ENCODE data around the gene UQCC3. TPM values are rescaled to one million over a fixed set of nuclear protein-coding genes. Genes with fewer than 3 reads are reported as not detected.

UQCC3 gene
- total RNA-seq, 4 donors from 2014 or later: 4.2 to 10.9 (median 8.7) TPM

- TF ChIP-seq, protein P1, sequence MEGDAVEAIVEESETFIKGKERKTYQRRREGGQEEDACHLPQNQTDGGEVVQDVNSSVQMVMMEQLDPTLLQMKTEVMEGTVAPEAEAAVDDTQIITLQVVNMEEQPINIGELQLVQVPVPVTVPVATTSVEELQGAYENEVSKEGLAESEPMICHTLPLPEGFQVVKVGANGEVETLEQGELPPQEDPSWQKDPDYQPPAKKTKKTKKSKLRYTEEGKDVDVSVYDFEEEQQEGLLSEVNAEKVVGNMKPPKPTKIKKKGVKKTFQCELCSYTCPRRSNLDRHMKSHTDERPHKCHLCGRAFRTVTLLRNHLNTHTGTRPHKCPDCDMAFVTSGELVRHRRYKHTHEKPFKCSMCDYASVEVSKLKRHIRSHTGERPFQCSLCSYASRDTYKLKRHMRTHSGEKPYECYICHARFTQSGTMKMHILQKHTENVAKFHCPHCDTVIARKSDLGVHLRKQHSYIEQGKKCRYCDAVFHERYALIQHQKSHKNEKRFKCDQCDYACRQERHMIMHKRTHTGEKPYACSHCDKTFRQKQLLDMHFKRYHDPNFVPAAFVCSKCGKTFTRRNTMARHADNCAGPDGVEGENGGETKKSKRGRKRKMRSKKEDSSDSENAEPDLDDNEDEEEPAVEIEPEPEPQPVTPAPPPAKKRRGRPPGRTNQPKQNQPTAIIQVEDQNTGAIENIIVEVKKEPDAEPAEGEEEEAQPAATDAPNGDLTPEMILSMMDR (IDR thresholded peaks at IDR 0.05; ENCODE audit: low read depth): no peak
These were observed 41.9 kb downstream of the UQCC3 start for GRCh38 chr11:62713343-62713742.

- TF ChIP-seq, protein P1 (IDR thresholded peaks at IDR 0.05; ENCODE audit: low read depth): no peak
These were observed 44.0 kb downstream of the UQCC3 start for GRCh38 chr11:62715150-62716130.

DNA sequence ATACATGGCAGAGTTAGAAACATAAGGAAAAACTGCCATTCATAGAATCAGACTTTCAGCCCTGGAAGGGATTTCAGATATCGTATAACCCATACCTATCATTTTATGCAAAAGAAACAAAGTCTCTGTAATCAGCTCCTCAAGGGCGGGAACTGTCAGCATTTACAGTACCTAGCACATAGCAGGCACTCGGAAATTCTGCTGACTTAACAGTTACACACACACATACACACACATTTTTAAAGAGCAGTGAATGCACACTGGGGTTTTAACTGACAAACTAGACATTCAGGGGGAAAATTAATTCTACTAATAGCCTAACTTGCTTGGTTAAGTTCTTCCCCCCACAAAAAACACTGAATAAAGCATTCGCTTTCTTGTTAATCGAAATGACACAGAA lies 44.7 kb downstream of the UQCC3 start:
- TF ChIP-seq, protein P1 (IDR thresholded peaks at IDR 0.05; ENCODE audit: low read depth): no peak

- TF ChIP-seq, protein P1 (IDR thresholded peaks at IDR 0.05; ENCODE audit: low read depth): no peak
These were observed 45.3 kb downstream of the UQCC3 start for GRCh38 chr11:62716816-62717215.

GRCh38 chr11:62719302-62719978 lies 48.0 kb downstream of the UQCC3 start:
- TF ChIP-seq, protein P1 (IDR thresholded peaks at IDR 0.05; ENCODE audit: low read depth): no peak

DNA sequence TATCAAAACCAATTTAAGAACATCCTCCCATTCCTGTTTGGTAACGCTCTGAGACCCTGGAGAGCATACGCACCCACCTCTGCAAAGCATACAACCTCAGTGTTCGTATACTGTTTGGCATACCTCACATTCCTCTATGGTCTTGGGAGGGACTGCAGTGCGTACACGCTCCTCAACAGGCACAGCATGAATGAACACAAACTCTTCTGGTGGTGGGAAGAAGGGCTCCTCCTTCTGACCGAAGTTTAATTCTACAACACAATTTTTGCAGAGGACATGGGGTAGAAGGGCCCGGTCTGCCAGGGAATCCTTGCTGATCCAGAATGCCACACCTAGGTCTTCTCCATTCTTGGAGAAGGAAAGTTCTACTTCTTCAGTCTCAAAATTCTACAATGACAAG lies 50.5 kb downstream of the UQCC3 start:
- TF ChIP-seq, protein P1 (IDR thresholded peaks at IDR 0.05; ENCODE audit: low read depth): no peak

Small RNA genes lying within 50 kb of the gene (small RNA-seq; reads per million reads assigned to genes)
- gene SNORA57: not detected

Other genes with a start within 250 kb of the UQCC3 start
- gene AHNAK, start 124.9 kb upstream of the UQCC3 start, total RNA-seq: 1,000 to 10,000 TPM; 1,199 to 1,973 (median 1,368) TPM
- gene EEF1G, start 97.8 kb upstream of the UQCC3 start, total RNA-seq: 1,000 to 10,000 TPM in 3 of 4 donors, 100 to 1,000 TPM in 1; 650 to 1,310 (median 1,178) TPM
- gene TUT1, start 80.2 kb upstream of the UQCC3 start, total RNA-seq: 10 to 100 TPM in 1 of 4 donors, 1 to 10 TPM in 3; 3.4 to 13.4 (median 7.9) TPM
- gene MTA2, start 69.8 kb upstream of the UQCC3 start, total RNA-seq: 10 to 100 TPM; 50.9 to 87.4 (median 61.6) TPM
- gene EML3, start 58.9 kb upstream of the UQCC3 start, total RNA-seq: 100 to 1,000 TPM in 1 of 4 donors, 10 to 100 TPM in 3; 22.2 to 130 (median 39.7) TPM
- gene ROM1, start 58.4 kb upstream of the UQCC3 start, total RNA-seq: 10 to 100 TPM in 1 of 4 donors, 1 to 10 TPM in 3; 1.1 to 11.2 (median 5.5) TPM
- gene B3GAT3, start 49.7 kb upstream of the UQCC3 start, total RNA-seq: 10 to 100 TPM; 13.5 to 29.5 (median 24.2) TPM
- gene GANAB, start 25.1 kb upstream of the UQCC3 start, total RNA-seq: 100 to 1,000 TPM in 2 of 4 donors, 10 to 100 TPM in 2; 79.4 to 118 (median 104) TPM
- 10 to 100 TPM in 3 of 4 donors, 1 to 10 TPM in 1; 7.7 to 14.3 (median 11.3) TPM for gene INTS5, start 18.4 kb upstream of the UQCC3 start, total RNA-seq
- 10 to 100 TPM; 13.7 to 47.1 (median 35.9) TPM for gene C11orf98, start 6.5 kb upstream of the UQCC3 start, total RNA-seq
- gene CSKMT, start 6.4 kb upstream of the UQCC3 start, total RNA-seq: 1 to 10 TPM; 2.4 to 9.6 (median 7.7) TPM
- 10 to 100 TPM in 1 of 4 donors, 1 to 10 TPM in 3; 3.8 to 10.6 (median 5.5) TPM for gene LBHD1, start 594 bp downstream of the UQCC3 start, total RNA-seq
- 100 to 1,000 TPM; 113 to 235 (median 142) TPM for gene UBXN1, start 7.4 kb downstream of the UQCC3 start, total RNA-seq
- gene LRRN4CL, start 17.9 kb downstream of the UQCC3 start, total RNA-seq: 10 to 100 TPM; 17.3 to 42.2 (median 32.3) TPM
- 100 to 1,000 TPM in 1 of 4 donors, 10 to 100 TPM in 3; 44.5 to 106 (median 48.4) TPM for gene BSCL2, start 35.8 kb downstream of the UQCC3 start, total RNA-seq
- gene GNG3, start 36.0 kb downstream of the UQCC3 start, total RNA-seq: under 1 TPM in 1 of 4 donors, not detected in 3; 0.88 TPM
- 10 to 100 TPM; 21.2 to 35.2 (median 29.3) TPM for gene HNRNPUL2, start 55.8 kb downstream of the UQCC3 start, total RNA-seq
- 10 to 100 TPM; 17.5 to 57.4 (median 20.3) TPM for gene TTC9C, start 56.8 kb downstream of the UQCC3 start, total RNA-seq
- gene ZBTB3, start 82.5 kb downstream of the UQCC3 start, total RNA-seq: 1 to 10 TPM; 3.9 to 7.7 (median 6.9) TPM
- 10 to 100 TPM; 46.9 to 75.8 (median 65.3) TPM for gene POLR2G, start 89.9 kb downstream of the UQCC3 start, total RNA-seq
- 10 to 100 TPM; 12.1 to 25.8 (median 15.6) TPM for gene TAF6L, start 99.7 kb downstream of the UQCC3 start, total RNA-seq
- 10 to 100 TPM; 37.7 to 74.0 (median 49.6) TPM for gene TMEM179B, start 115.7 kb downstream of the UQCC3 start, total RNA-seq
- 10 to 100 TPM; 14.5 to 22.6 (median 19.3) TPM for gene TMEM223, start 120.3 kb downstream of the UQCC3 start, total RNA-seq
- 10 to 100 TPM; 51.2 to 68.8 (median 55.1) TPM for gene NXF1, start 133.8 kb downstream of the UQCC3 start, total RNA-seq
- gene STX5, start 160.4 kb downstream of the UQCC3 start, total RNA-seq: 10 to 100 TPM; 21.2 to 38.8 (median 29.9) TPM
- not detected for gene TEX54, start 161.2 kb downstream of the UQCC3 start, total RNA-seq
- 10 to 100 TPM; 23.8 to 41.6 (median 34.5) TPM for gene WDR74, start 167.9 kb downstream of the UQCC3 start, total RNA-seq
- gene SLC3A2, start 209.2 kb downstream of the UQCC3 start, total RNA-seq: 100 to 1,000 TPM; 104 to 163 (median 125) TPM
- gene CHRM1, start 249.7 kb downstream of the UQCC3 start, total RNA-seq: not detected

All from subcutaneous adipose tissue (tissue), 4 donors.